Body of pancreas (tissue), 4 donors: ENCODE measurements around the gene USP24.

ENCODE experiments used
- POLR2A ChIP-seq, 3 donors: fragments of 450-650 bp; IDR thresholded peaks; one replicate each; pipeline ENCODE4 v1.6.1; 2016; ENCODE audit warnings: antibody characterized with exemption in 3 of 3, mild to moderate bottlenecking in 2 of 3
- TF ChIP-seq, protein P1 (sequence below), 7 experiments: fragments of 450-650 bp in 4 of 7; fragments of 200-600 bp in 3 of 7; sonication (generic) in 3 of 7; IDR thresholded peaks; one replicate each; pipeline ENCODE4 v1.5.1; 2016 to 2019; ENCODE audit warnings: antibody characterized with exemption in 7 of 7

DNA sequence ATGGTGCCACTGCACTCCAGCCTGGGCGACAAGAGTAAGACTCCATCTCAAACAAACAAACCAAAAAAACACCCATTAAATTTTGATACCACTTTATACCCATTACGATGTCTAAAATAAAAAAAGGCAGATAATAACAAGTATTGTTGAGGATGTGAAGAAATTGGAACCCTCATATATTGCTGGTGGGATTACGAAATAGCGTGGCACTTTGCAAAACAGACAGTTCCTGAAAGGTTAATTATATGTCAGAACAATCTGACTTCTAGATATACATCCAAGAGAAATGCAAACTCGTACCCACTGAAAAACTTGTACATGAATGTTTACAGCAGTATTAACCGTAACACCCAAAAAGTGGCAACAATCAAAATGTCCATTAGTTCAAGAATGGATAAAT, 70.3 kb downstream of the USP24 start:
- TF ChIP-seq, protein P1, sequence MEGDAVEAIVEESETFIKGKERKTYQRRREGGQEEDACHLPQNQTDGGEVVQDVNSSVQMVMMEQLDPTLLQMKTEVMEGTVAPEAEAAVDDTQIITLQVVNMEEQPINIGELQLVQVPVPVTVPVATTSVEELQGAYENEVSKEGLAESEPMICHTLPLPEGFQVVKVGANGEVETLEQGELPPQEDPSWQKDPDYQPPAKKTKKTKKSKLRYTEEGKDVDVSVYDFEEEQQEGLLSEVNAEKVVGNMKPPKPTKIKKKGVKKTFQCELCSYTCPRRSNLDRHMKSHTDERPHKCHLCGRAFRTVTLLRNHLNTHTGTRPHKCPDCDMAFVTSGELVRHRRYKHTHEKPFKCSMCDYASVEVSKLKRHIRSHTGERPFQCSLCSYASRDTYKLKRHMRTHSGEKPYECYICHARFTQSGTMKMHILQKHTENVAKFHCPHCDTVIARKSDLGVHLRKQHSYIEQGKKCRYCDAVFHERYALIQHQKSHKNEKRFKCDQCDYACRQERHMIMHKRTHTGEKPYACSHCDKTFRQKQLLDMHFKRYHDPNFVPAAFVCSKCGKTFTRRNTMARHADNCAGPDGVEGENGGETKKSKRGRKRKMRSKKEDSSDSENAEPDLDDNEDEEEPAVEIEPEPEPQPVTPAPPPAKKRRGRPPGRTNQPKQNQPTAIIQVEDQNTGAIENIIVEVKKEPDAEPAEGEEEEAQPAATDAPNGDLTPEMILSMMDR (IDR thresholded peaks at IDR 0.05) = no peak
- no peak for TF ChIP-seq POLR2A (IDR thresholded peaks at IDR 0.05)
